Breast epithelium (tissue), 3 donors: Measurements from ENCODE around the gene SAMD8.

ENCODE experiments used
- POLR2AphosphoS5 ChIP-seq, 3 donors: sonication (generic); formaldehyde crosslinking; IDR thresholded peaks; one replicate each; pipeline ENCODE4 v1.6.1; 2017; ENCODE audit warnings: antibody characterized with exemption in 3 of 3
- TF ChIP-seq, protein P1 (sequence below), 3 donors: fragments of 450-650 bp; IDR thresholded peaks; one replicate each; pipeline ENCODE4 v1.5.1; 2016 to 2017; ENCODE audit warnings: antibody characterized with exemption in 3 of 3, mild to moderate bottlenecking in 3 of 3, moderate library complexity in 3 of 3

DNA sequence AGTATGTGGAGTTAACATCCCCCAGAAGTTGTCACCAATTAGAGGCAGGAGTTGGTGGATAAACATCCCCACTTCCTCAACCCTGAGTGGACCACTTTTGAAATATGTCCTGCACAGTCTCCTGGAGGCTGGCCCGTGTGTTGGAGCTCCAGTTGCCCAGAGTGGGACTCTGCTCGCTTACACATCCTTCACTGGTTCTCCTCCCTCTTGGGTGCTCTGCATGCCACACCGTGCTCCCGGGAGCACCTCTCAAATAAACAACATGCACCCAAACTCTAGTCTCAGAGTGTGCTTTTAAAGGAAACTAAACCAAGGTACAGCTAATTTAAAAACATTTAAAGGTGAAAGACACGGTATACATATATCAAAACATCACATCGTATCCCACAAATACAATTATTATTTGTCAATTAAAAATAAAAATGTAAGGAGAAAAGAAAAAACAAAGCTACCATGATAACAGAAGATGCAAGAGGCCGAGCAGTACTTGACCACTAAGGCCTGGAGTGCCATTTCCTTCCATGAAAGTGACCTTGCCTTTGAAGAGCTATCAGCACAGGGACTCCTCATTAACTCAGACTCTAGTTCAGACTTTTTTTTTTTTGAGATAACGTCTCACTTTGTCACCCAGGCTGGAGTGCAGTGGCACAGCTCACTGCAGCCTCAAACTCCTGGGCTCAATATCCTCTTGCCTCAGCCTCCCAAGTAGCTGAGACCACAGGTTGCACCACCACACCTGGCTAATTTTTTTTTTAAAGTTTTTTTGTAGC, 47.8 kb upstream of the SAMD8 start:
- TF ChIP-seq, protein P1, sequence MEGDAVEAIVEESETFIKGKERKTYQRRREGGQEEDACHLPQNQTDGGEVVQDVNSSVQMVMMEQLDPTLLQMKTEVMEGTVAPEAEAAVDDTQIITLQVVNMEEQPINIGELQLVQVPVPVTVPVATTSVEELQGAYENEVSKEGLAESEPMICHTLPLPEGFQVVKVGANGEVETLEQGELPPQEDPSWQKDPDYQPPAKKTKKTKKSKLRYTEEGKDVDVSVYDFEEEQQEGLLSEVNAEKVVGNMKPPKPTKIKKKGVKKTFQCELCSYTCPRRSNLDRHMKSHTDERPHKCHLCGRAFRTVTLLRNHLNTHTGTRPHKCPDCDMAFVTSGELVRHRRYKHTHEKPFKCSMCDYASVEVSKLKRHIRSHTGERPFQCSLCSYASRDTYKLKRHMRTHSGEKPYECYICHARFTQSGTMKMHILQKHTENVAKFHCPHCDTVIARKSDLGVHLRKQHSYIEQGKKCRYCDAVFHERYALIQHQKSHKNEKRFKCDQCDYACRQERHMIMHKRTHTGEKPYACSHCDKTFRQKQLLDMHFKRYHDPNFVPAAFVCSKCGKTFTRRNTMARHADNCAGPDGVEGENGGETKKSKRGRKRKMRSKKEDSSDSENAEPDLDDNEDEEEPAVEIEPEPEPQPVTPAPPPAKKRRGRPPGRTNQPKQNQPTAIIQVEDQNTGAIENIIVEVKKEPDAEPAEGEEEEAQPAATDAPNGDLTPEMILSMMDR (IDR thresholded peaks at IDR 0.05) = no peak
- no peak for TF ChIP-seq POLR2AphosphoS5 (IDR thresholded peaks at IDR 0.05)
